Measurements from ENCODE around the gene TERT. TPM values are rescaled to one million over a fixed set of nuclear protein-coding genes. Genes with fewer than 3 reads are reported as not detected.

The TERT gene
- total RNA-seq, 1 donor from 2014 or later, result 0.28 TPM

DNA sequence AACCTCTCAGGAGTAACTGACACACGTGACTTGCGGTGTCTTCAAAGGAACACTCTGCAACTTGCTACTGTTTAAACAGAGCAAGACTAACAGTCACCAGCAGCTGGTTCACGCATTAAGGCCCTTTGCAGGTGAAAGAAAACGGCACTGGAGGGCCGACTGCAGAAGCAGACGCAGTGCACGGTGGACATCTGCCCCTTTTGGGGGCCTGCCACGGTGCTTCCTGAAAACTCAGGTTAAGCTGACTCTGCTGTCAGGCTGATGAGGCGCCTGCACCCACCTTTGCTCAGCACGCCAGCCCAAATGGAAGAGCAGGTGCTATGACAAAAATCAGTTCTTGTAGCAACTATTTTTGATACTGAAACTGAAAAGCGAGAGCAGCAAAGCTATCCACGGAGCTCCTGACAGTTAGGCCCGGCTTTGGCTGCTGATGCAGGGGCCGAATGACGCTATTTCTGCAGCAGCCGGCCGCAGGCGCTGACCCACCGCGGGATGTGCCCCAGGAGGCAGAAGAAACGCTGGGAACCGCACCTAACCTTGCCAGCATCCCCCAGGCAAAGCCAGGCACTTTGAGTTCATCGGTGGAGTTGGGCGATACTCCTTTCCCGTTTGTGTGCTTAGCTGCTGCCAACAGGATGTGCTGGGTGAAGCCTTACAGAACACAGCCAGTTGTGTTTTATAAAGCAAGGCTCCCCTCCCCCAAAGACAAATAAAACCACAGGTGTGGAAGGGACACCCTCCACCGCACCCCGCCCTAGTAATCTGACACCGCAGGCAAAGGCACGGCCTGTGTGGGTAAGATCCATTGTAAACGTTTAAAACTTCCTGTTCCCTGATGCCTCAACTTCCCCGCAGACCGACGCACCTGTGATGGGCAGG lies 21.1 kb upstream of the TERT start:
- no peak for DNase-seq (ENCODE audit: low spot score)
- Mint-ChIP-seq H3K4me1 (ENCODE audit: unreplicated experiment) (peaks cover 16% of the 10 kb centered on the region), H3K27ac (ENCODE audit: unreplicated experiment) (no peak overlapping the region), H3K27me3 (ENCODE audit: unreplicated experiment) (peaks cover 7% of the 10 kb centered on the region), H3K4me3 (ENCODE audit: unreplicated experiment) (peak overlapping the region; percentile 27), H3K36me3 (ENCODE audit: low read depth, unreplicated experiment) (peaks cover 20% of the 10 kb centered on the region), H3K9me3 (ENCODE audit: unreplicated experiment) (no peaks in the 10 kb centered on the region)
- TF ChIP-seq, protein P1, sequence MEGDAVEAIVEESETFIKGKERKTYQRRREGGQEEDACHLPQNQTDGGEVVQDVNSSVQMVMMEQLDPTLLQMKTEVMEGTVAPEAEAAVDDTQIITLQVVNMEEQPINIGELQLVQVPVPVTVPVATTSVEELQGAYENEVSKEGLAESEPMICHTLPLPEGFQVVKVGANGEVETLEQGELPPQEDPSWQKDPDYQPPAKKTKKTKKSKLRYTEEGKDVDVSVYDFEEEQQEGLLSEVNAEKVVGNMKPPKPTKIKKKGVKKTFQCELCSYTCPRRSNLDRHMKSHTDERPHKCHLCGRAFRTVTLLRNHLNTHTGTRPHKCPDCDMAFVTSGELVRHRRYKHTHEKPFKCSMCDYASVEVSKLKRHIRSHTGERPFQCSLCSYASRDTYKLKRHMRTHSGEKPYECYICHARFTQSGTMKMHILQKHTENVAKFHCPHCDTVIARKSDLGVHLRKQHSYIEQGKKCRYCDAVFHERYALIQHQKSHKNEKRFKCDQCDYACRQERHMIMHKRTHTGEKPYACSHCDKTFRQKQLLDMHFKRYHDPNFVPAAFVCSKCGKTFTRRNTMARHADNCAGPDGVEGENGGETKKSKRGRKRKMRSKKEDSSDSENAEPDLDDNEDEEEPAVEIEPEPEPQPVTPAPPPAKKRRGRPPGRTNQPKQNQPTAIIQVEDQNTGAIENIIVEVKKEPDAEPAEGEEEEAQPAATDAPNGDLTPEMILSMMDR (IDR thresholded peaks at IDR 0.05; ENCODE audit: unreplicated experiment), result no peak

DNA sequence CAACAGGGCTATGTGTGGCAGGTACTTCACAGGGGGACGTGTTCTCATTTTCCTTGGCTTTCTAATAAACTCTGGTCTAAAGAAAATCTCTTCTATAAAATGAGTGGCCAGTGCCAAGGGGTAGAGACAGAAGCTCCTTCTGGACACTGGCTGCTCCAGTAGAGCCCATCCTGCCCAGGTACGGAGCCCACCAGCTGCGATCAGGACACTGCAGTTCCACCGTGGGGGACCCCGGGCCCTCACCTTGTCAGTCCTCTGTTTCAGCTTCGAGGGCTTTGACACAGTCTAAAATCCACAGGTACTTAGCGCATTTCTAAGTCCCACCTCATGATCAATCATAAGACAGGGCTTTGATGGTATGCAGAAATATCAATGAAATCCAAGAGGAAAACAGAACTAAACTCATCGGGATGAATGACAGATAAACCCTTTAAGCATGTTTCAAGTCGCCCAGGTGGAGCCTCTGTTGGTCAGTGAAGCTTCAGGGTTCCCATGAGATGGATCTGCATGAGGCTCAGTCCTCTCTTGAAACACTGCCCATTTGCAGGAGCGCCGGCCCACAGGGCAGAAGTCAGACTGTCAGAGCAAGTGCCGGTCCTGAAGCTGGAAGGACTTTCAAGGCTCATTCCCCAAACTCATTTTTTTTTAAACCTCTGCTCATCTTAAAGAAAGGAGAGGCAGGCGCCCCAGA lies 20.3 kb upstream of the TERT start:
- Mint-ChIP-seq H3K4me1 (ENCODE audit: unreplicated experiment) (peaks cover 16% of the 10 kb centered on the region), H3K27me3 (ENCODE audit: unreplicated experiment) (peaks cover 5% of the 10 kb centered on the region), H3K9me3 (ENCODE audit: unreplicated experiment) (no peaks in the 10 kb centered on the region), H3K4me3 (ENCODE audit: unreplicated experiment) (no peak overlapping the region), H3K36me3 (ENCODE audit: low read depth, unreplicated experiment) (peaks cover 14% of the 10 kb centered on the region), H3K27ac (ENCODE audit: unreplicated experiment) (no peak overlapping the region)
- TF ChIP-seq, protein P1 (IDR thresholded peaks at IDR 0.05; ENCODE audit: unreplicated experiment), result no peak
- DNase-seq (ENCODE audit: low spot score), result no peak

DNA sequence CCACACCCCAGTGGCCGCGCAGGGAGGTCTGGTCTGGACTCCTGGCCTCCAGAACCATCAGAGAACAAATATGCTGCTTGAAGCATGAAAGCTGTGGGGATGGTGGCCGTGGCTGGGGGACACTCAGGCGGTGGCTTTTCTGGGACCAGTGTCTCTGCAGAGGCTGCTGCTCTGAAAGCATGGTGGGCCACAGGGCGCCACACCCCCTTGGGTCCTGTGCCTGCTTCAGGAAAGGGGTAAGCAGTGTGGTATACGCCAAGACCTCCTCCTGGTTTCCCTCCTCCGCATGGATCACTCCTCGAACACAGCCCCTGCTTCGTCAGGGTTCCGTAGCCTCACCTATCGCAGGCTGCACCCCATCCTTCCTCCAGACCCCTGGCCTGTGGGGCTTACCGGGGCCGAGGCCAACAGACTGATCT lies 19.7 kb upstream of the TERT start:
- Mint-ChIP-seq H3K27ac (ENCODE audit: unreplicated experiment) (no peak overlapping the region), H3K4me3 (ENCODE audit: unreplicated experiment) (no peak overlapping the region)
- TF ChIP-seq, protein P1 (IDR thresholded peaks at IDR 0.05; ENCODE audit: unreplicated experiment), result no peak

DNA sequence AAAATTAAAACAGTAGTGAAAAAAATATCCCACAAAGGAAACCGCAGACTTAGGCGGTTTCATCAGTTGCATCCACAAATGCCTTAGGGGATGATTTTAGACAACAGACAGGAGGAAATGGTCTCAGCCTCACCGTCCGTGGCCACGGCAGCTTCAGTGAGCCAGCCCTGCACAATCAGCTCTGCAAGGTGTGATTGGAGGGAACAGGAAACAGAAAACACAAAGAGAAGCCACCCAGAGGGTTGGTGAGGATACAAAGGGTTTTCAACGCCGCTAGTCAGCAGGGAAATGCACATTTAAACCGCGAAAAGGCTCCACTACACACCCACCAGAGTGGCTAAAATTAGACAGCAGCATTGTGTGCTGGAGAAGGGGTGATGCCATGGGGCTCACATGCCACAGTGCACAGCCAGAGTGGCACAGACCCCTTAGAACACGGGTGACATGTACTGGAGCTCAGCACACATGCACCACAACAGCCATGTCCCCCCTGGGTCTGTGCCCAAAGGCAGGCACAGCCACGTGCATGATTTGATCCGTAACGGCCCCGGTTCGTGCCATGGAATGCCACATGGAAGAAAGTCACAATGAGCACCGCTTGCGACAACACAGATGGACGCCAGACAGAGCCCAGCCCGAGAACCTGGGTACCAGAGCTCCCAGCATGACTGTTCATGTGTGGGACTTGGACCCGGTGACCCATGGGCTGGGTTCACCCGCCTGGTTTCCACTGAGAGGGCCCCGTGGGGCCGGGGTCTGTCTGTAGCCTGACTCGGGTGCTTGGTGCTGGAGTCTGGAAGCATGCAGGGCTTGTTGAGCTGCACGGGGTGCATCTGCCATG lies 18.3 kb upstream of the TERT start:
- Mint-ChIP-seq H3K36me3 (ENCODE audit: low read depth, unreplicated experiment) (peaks cover 12% of the 10 kb centered on the region), H3K9me3 (ENCODE audit: unreplicated experiment) (no peaks in the 10 kb centered on the region), H3K4me3 (ENCODE audit: unreplicated experiment) (no peak overlapping the region), H3K27ac (ENCODE audit: unreplicated experiment) (peak overlapping the region; percentile 27), H3K27me3 (ENCODE audit: unreplicated experiment) (peaks cover 7% of the 10 kb centered on the region), H3K4me1 (ENCODE audit: unreplicated experiment) (peaks cover 16% of the 10 kb centered on the region)
- TF ChIP-seq, protein P1 (IDR thresholded peaks at IDR 0.05; ENCODE audit: unreplicated experiment), result no peak
- DNase-seq (ENCODE audit: low spot score), result peak; percentile 39

More for the DNA sequence above, 19.7 kb upstream of the TERT start:
- no peaks in the 10 kb centered on the region for H3K9me3 Mint-ChIP-seq (ENCODE audit: unreplicated experiment)
- H3K27me3 Mint-ChIP-seq (ENCODE audit: unreplicated experiment), result peaks cover 7% of the 10 kb centered on the region
- peaks cover 16% of the 10 kb centered on the region for H3K4me1 Mint-ChIP-seq (ENCODE audit: unreplicated experiment)
- H3K36me3 Mint-ChIP-seq (ENCODE audit: low read depth, unreplicated experiment), result peaks cover 12% of the 10 kb centered on the region
- DNase-seq (ENCODE audit: low spot score), result no peak

Measured in endothelial cell (in vitro differentiated cells).